WTC11 (cell line): Measurements from ENCODE around the gene RNF19B. TPM values are rescaled to one million over a fixed set of nuclear protein-coding genes. Genes with fewer than 3 reads are reported as not detected.

Experiments used
- ATAC-seq: fragments of 200-7000 bp; cut with Tn5 transposase; 2 replicates; pipeline ENCODE4 v1.10.0; 2021; ENCODE audit warnings: mild to moderate bottlenecking, moderate library complexity
- CTCF ChIA-PET: fragments of 300-600 bp; sonication (Branson Sonifier 250); formaldehyde crosslinking; loops from one replicate; lab custom pipeline; 2021; ENCODE audit warnings: antibody characterized with exemption; lab: Charles Lee
- POLR2A ChIA-PET: fragments of 350-600 bp; sonication (Branson Sonifier 250); formaldehyde crosslinking; loops from one replicate; lab custom pipeline; 2021; ENCODE audit warnings: antibody characterized with exemption; lab: Charles Lee
- DNase-seq: peaks from one replicate; pipeline ENCODE4 v3.0.0; 2021; ENCODE audit warnings: low spot score
- H3K27ac Mint-ChIP-seq: 2 replicates; pipeline ENCODE4 v1.8.0; 2021; ENCODE audit warnings: mixed read lengths
- H3K27me3 Mint-ChIP-seq: 2 replicates; pipeline ENCODE4 v1.8.0; 2021; ENCODE audit warnings: low read depth, mild to moderate bottlenecking, moderate library complexity, mixed read lengths
- H3K36me3 Mint-ChIP-seq: 2 replicates; pipeline ENCODE4 v1.8.0; 2021; ENCODE audit warnings: mixed read lengths
- H3K4me1 Mint-ChIP-seq: 2 replicates; pipeline ENCODE4 v1.8.0; 2022; ENCODE audit warnings: mixed read lengths
- H3K4me3 Mint-ChIP-seq: 2 replicates; pipeline ENCODE4 v1.8.0; 2021; ENCODE audit warnings: mild to moderate bottlenecking, moderate library complexity, mixed read lengths
- H3K9me3 Mint-ChIP-seq: 2 replicates; pipeline ENCODE4 v1.8.0; 2021; ENCODE audit warnings: mixed read lengths
- ESRRA ChIP-seq: sonication (generic); formaldehyde crosslinking; IDR thresholded peaks from 2 replicates; pipeline ENCODE4 v1.8.1; 2022; ENCODE audit warnings: mild to moderate bottlenecking, missing genetic modification reagents, borderline replicate concordance
- GRHL2 ChIP-seq: fragments of 250-450 bp; sonication (Bioruptor Pico); IDR thresholded peaks from 2 replicates; pipeline ENCODE4 v1.8.0; 2022; ENCODE audit warnings: mild to moderate bottlenecking, moderate library complexity; ENCODE audit not compliant: insufficient replicate concordance, severe bottlenecking
- NFYB ChIP-seq: sonication (generic); formaldehyde crosslinking; conservative IDR thresholded peaks from 2 replicates; pipeline ENCODE4 v1.8.0; 2022; ENCODE audit warnings: low read depth, missing genetic modification reagents
- NR1H2 ChIP-seq: sonication (generic); formaldehyde crosslinking; IDR thresholded peaks from 2 replicates; pipeline ENCODE4 v1.9.0; 2021; ENCODE audit warnings: mild to moderate bottlenecking, moderate library complexity, missing genetic modification reagents
- OVOL2 ChIP-seq: fragments of 250-450 bp; sonication (Bioruptor Pico); IDR thresholded peaks from 2 replicates; pipeline ENCODE4 v1.9.0; 2021; ENCODE audit warnings: mild to moderate bottlenecking, borderline replicate concordance
- PRRX2 ChIP-seq: fragments of 250-450 bp; sonication (Bioruptor Pico); IDR thresholded peaks from 2 replicates; pipeline ENCODE4 v1.8.0; 2021; ENCODE audit warnings: mild to moderate bottlenecking
- TEAD1 ChIP-seq: sonication (generic); formaldehyde crosslinking; IDR thresholded peaks from 2 replicates; pipeline ENCODE4 v1.8.0; 2022; ENCODE audit warnings: mild to moderate bottlenecking, missing genetic modification reagents
- TP53 ChIP-seq: sonication (generic); formaldehyde crosslinking; IDR thresholded peaks from 2 replicates; pipeline ENCODE4 v1.8.1; 2023; ENCODE audit warnings: mild to moderate bottlenecking, missing genetic modification reagents
- ZNF317 ChIP-seq: sonication (generic); formaldehyde crosslinking; IDR thresholded peaks from 2 replicates; pipeline ENCODE4 v1.8.1; 2023; ENCODE audit warnings: low read depth, mild to moderate bottlenecking, moderate library complexity, missing genetic modification reagents, borderline replicate concordance
- total RNA-seq: library from RNA; stranded (reverse); gene quantifications from 3 replicates; pipeline ENCODE4 v1.2.3, GENCODE V29; 2021
- TF ChIP-seq, protein P1 (sequence below): fragments of 200-600 bp; IDR thresholded peaks from 2 replicates; pipeline ENCODE4 v1.8.0; 2022; ENCODE audit warnings: antibody characterized with exemption
- TF ChIP-seq, protein P2 (sequence below): sonication (generic); formaldehyde crosslinking; conservative IDR thresholded peaks from 2 replicates; pipeline ENCODE4 v1.8.1; 2022; ENCODE audit warnings: mild to moderate bottlenecking, missing genetic modification reagents
- TF ChIP-seq, protein P3 (sequence below): fragments of 250-450 bp; sonication (Bioruptor Pico); IDR thresholded peaks from 2 replicates; pipeline ENCODE4 v2.1.2; 2022; ENCODE audit warnings: mild to moderate bottlenecking, moderate library complexity

The RNF19B gene
- total RNA-seq, 1 experiment from 2014 or later = 21.9 TPM

DNA sequence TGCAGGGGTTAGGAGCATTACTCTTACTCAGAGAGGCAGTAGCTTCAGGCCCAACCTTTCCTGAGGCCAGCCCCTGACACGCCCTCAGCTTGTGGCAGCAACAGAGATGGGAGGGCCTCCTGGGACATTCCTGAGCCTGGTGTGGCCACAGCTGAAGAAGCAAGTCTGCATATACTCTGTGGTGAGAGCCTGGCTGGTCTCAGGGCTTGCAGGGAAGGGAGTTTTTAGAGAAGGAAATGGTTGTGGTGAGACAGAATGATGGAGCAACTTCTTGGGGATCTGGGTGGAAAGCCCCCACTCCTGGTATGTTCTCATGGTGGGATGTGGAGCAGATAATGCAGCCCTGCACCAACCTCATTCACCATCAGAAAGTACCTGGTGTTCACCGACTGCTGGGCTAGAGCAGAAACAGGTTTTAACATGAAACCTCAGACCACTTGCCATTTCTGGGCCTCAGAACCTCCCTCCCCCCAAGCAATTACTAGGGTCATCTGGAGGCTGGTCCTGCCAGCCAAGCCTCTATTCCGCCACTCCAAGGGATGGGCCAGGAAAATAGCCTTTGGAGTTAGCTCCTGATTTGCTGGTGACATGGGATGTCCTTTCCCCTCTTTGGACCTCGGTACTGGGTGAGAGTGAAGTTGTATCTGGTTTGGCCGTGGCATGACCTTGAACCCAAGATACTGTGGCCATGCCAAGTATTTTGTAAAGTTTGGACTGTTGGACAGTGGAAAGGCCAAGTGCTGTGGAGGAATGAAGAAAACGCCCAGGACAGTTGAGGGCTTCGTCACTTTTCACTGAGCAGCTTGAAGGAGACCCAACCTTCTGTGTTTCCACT is 28.1 kb upstream of the RNF19B start:
- no peaks in the 10 kb centered on the region; the same call in none of the 2 replicates for H3K27me3 Mint-ChIP-seq
- TF ChIP-seq PRRX2 (CRISPR knock-in tag) (no peak), TEAD1 (no peak), ZNF317 (CRISPR knock-in tag) (no peak)
- TF ChIP-seq, protein P1, sequence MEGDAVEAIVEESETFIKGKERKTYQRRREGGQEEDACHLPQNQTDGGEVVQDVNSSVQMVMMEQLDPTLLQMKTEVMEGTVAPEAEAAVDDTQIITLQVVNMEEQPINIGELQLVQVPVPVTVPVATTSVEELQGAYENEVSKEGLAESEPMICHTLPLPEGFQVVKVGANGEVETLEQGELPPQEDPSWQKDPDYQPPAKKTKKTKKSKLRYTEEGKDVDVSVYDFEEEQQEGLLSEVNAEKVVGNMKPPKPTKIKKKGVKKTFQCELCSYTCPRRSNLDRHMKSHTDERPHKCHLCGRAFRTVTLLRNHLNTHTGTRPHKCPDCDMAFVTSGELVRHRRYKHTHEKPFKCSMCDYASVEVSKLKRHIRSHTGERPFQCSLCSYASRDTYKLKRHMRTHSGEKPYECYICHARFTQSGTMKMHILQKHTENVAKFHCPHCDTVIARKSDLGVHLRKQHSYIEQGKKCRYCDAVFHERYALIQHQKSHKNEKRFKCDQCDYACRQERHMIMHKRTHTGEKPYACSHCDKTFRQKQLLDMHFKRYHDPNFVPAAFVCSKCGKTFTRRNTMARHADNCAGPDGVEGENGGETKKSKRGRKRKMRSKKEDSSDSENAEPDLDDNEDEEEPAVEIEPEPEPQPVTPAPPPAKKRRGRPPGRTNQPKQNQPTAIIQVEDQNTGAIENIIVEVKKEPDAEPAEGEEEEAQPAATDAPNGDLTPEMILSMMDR = no peak
- TF ChIP-seq, protein P2, sequence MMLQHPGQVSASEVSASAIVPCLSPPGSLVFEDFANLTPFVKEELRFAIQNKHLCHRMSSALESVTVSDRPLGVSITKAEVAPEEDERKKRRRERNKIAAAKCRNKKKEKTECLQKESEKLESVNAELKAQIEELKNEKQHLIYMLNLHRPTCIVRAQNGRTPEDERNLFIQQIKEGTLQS = no peak
- H3K9me3 Mint-ChIP-seq = no peaks in the 10 kb centered on the region
- ChIA-PET CTCF (interaction anchor here (0.5 to 2.0 kb wide), 13 partner anchors 9 to 303 kb away, joined by 3 to 17 read pairs (median 5); no protein-coding TSS in a partner anchor), POLR2A (interaction anchor here (0.7 to 1.1 kb wide), 2 partner anchors 29 to 59 kb away, joined by 3 to 5 read pairs; partner anchors contain the start of gene RNF19B)
- no peaks in the 10 kb centered on the region for H3K36me3 Mint-ChIP-seq
- ATAC-seq (peak; percentile 99), DNase-seq (peak; percentile 72)
- peak overlapping the region; percentile 90 for H3K27ac Mint-ChIP-seq
- peaks cover 25% of the 10 kb centered on the region for H3K4me1 Mint-ChIP-seq
- no peak overlapping the region for H3K4me3 Mint-ChIP-seq

DNA sequence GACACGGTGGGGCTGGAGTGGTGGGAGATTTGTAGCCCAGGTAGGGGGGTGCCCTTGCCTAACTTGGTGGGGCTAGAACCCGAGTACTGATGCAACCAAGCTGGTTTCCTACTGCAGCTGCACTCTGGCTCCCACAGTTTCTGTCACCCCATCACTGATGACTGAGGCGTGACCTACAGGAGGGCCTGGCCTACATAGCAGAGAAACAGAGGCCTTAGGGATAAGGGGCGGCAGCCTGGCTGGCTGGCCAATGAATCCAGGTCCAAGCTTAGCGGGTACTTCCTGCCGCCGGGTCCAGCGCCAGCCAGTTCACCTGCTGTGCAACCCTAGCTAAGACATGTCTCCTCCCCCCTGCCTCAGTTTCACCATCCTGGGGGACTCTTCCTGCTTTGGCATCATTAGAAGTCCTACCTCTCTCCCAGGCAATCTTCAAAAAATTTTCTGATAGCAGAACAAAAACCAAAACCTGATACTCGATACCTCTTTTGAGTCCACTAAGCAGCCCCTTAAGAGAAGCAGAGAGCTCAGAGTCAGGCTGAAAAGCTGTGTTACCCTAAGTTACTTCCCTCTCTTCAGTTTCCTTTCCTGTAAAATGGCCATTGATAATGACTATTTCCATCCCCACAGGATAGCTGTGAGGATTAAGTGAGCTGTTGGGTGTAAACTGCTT is 27.3 kb upstream of the RNF19B start:
- no peak overlapping the region for H3K4me3 Mint-ChIP-seq
- no peak for TF ChIP-seq OVOL2 (CRISPR knock-in tag)
- TF ChIP-seq NFYB (CRISPR knock-in tag) = no peak
- TF ChIP-seq, protein P3, sequence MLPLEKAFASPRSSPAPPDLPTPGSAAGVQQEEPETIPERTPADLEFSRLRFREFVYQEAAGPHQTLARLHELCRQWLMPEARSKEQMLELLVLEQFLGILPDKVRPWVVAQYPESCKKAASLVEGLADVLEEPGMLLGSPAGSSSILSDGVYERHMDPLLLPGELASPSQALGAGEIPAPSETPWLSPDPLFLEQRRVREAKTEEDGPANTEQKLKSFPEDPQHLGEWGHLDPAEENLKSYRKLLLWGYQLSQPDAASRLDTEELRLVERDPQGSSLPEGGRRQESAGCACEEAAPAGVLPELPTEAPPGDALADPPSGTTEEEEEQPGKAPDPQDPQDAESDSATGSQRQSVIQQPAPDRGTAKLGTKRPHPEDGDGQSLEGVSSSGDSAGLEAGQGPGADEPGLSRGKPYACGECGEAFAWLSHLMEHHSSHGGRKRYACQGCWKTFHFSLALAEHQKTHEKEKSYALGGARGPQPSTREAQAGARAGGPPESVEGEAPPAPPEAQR = no peak
- no peak for TF ChIP-seq TP53 (CRISPR knock-in tag)
- TF ChIP-seq ESRRA = no peak
- no peak for DNase-seq
- H3K4me1 Mint-ChIP-seq = peaks cover 25% of the 10 kb centered on the region
- H3K27ac Mint-ChIP-seq = peak overlapping the region; percentile 90
- ATAC-seq = no peak
- H3K9me3 Mint-ChIP-seq = no peaks in the 10 kb centered on the region
- no peaks in the 10 kb centered on the region for H3K36me3 Mint-ChIP-seq
- H3K27me3 Mint-ChIP-seq = no peaks in the 10 kb centered on the region; the same call in none of the 2 replicates
- ChIA-PET POLR2A (interaction anchor here (0.7 to 1.1 kb wide), 3 partner anchors 15 to 58 kb away, joined by 3 to 5 read pairs (median 3); partner anchors contain the start of gene RNF19B), CTCF (interaction anchor here (0.5 to 2.0 kb wide), 12 partner anchors 9 to 304 kb away, joined by 3 to 17 read pairs (median 6); no protein-coding TSS in a partner anchor)

DNA sequence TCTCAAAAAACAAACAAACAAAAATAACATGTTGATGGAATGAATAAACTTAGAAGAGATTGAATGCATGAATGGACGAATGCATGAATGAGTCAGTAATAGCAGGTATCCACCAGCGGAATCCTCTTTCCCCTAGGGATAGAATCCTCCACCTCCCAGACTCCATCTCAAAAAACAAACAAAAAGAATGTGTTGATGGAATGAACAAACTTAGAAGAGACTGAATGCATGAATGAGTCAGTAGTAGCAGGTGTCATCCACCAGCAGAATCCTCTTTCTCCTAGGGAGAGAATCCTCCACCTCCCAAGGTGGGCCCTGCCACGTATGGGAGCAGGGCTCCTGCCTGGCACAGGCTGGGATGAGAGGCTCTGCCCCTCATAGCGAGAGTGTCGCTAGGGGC is 26.8 kb upstream of the RNF19B start:
- Mint-ChIP-seq H3K27me3 (no peaks in the 10 kb centered on the region; the same call in none of the 2 replicates), H3K9me3 (no peaks in the 10 kb centered on the region), H3K4me3 (no peak overlapping the region), H3K27ac (no peak overlapping the region), H3K4me1 (peaks cover 25% of the 10 kb centered on the region), H3K36me3 (no peaks in the 10 kb centered on the region)
- CTCF ChIA-PET = interaction anchor here (1.0 to 1.9 kb wide), 5 partner anchors 10 to 98 kb away, joined by 3 to 17 read pairs (median 5); no protein-coding TSS in a partner anchor
- DNase-seq (no peak), ATAC-seq (no peak)
- POLR2A ChIA-PET = interaction anchor here (0.7 kb wide), 1 partner anchor 16 kb away, joined by 3 read pairs; no protein-coding TSS in a partner anchor
- TF ChIP-seq, protein P2 = no peak
- no peak for TF ChIP-seq GRHL2 (CRISPR knock-in tag)
- TF ChIP-seq NR1H2 (CRISPR knock-in tag) = no peak
- no peak for TF ChIP-seq OVOL2 (CRISPR knock-in tag)
